K562 (cell line): ENCODE measurements around the gene ATXN7.

Source experiments
- DNMT1 ChIP-seq: fragments of 450-650 bp; IDR thresholded peaks from 2 replicates; pipeline ENCODE4 v1.6.1; 2016; ENCODE audit warnings: antibody characterized with exemption, mild to moderate bottlenecking
- E2F1 ChIP-seq: sonication (generic); formaldehyde crosslinking; IDR thresholded peaks from 2 replicates; pipeline ENCODE4 v1.8.1; 2023; ENCODE audit warnings: mild to moderate bottlenecking, missing genetic modification reagents, moderate library complexity
- L3MBTL2 ChIP-seq: fragments of 450-650 bp; IDR thresholded peaks from 2 replicates; pipeline ENCODE4 v1.6.1; 2016; ENCODE audit warnings: mild to moderate bottlenecking, moderate library complexity
- TAF1 ChIP-seq: IDR thresholded peaks from 2 replicates; pipeline ENCODE4 v1.6.1; 2011; ENCODE audit warnings: mild to moderate bottlenecking, low read length, moderate library complexity; ENCODE audit not compliant: insufficient read depth, control insufficient read depth, severe bottlenecking; ENCODE audit errors: extremely low read depth
- ZNF143 ChIP-seq: sonication (generic); formaldehyde crosslinking; IDR thresholded peaks from 2 replicates; pipeline ENCODE4 v1.9.0; 2022; ENCODE audit warnings: mild to moderate bottlenecking, missing genetic modification reagents
- ZNF253 ChIP-seq: fragments of 250-450 bp; sonication (Bioruptor Pico); conservative IDR thresholded peaks from 2 replicates; pipeline ENCODE4 v1.6.1; 2021; ENCODE audit warnings: mild to moderate bottlenecking
- ZNF316 ChIP-seq: fragments of 450-650 bp; IDR thresholded peaks from 2 replicates; pipeline ENCODE4 v1.6.1; 2016

- no peak for TF ChIP-seq DNMT1
- no peak for TF ChIP-seq L3MBTL2
- TF ChIP-seq ZNF253 (CRISPR knock-in tag) = no peak
- TF ChIP-seq E2F1 = no peak
- TF ChIP-seq TAF1 = no peak
- no peak for TF ChIP-seq ZNF143 (CRISPR knock-in tag)
- no peak for TF ChIP-seq ZNF316
Observed at GRCh38 chr3:63973406-63973805, 109.7 kb downstream of the ATXN7 start.
